Measurements from ENCODE around the gene JMJD1C. TPM values are rescaled to one million over a fixed set of nuclear protein-coding genes. Genes with fewer than 3 reads are reported as not detected.

JMJD1C gene
- total RNA-seq, 2 experiments from 2014 or later: 389 to 399 TPM

- Mint-ChIP-seq H3K9me3 (no peaks in the 10 kb centered on the region), H3K4me3 (no peak overlapping the region), H3K36me3 (ENCODE audit: low read depth) (peaks cover 75% of the 10 kb centered on the region), H3K27me3 (no peaks in the 10 kb centered on the region), H3K27ac (no peak overlapping the region), H3K4me1 (ENCODE audit: low read depth) (peaks cover 74% of the 10 kb centered on the region)
- Histone ChIP-seq H3K4me1 (ENCODE audit: insufficient read depth, low read length) (peaks cover 17% of the 10 kb centered on the region), H3K27me3 (ENCODE audit: control insufficient read depth in 1 of 2, insufficient read depth in 2 of 2, low read length in 2 of 2) (no peaks in the 10 kb centered on the region), H3K4me3 (ENCODE audit: low read length) (no peak overlapping the region), H3K36me3 (ENCODE audit: insufficient read depth, low read length) (peaks cover 35% of the 10 kb centered on the region), H3K9me3 (ENCODE audit: control insufficient read depth in 1 of 2, insufficient read depth in 1 of 2, low read length in 2 of 2) (no peaks in the 10 kb centered on the region), H3K27ac (ENCODE audit: low read depth in 1 of 2, low read length in 2 of 2) (no peak overlapping the region)
- CTCF ChIA-PET: interaction anchor here (1.0 to 2.3 kb wide), 2 partner anchors 11 to 13 kb away, joined by 4 to 7 read pairs; partner anchors contain the start of gene NRBF2
- POLR2A ChIA-PET: interaction anchor here (1.4 kb wide), 1 partner anchor 11 kb away, joined by 4 read pairs; the partner anchor contains the start of gene NRBF2
- no peak for ATAC-seq (ENCODE audit: poor library complexity)
- TF ChIP-seq CTCF (IDR thresholded peaks at IDR 0.05): no peak
- DNase-seq: no peak
- intact Hi-C loops (cut with DNase I, micrococcal nuclease): no loop called here
These were observed 321.8 kb downstream of the JMJD1C start for GRCh38 chr10:63143987-63144386.

- Mint-ChIP-seq H3K4me3 (no peak overlapping the region), H3K9me3 (no peaks in the 10 kb centered on the region), H3K27me3 (no peaks in the 10 kb centered on the region), H3K27ac (peak overlapping the region; percentile 54), H3K4me1 (ENCODE audit: low read depth) (peaks cover 78% of the 10 kb centered on the region), H3K36me3 (ENCODE audit: low read depth) (peaks cover 68% of the 10 kb centered on the region)
- H3K4me3 ChIP-seq (ENCODE audit: low read length): no peak overlapping the region
- no peaks in the 10 kb centered on the region for H3K27me3 ChIP-seq (ENCODE audit: control insufficient read depth in 1 of 2, insufficient read depth in 2 of 2, low read length in 2 of 2)
- intact Hi-C loops (cut with DNase I, micrococcal nuclease): no loop called here
- DNase-seq (no peak), ATAC-seq (ENCODE audit: poor library complexity) (no peak)
- no peak overlapping the region for H3K27ac ChIP-seq (ENCODE audit: low read depth in 1 of 2, low read length in 2 of 2)
- ChIA-PET POLR2A (interaction anchor here (1.4 to 1.7 kb wide), 2 partner anchors 9 to 17 kb away, joined by 4 to 10 read pairs; partner anchors contain the start of gene NRBF2), CTCF (interaction anchor here (1.0 to 1.7 kb wide), 2 partner anchors 75 to 487 kb away, joined by 3 to 5 read pairs; no protein-coding TSS in a partner anchor)
- no peak for TF ChIP-seq CTCF (IDR thresholded peaks at IDR 0.05)
- peaks cover 22% of the 10 kb centered on the region for H3K36me3 ChIP-seq (ENCODE audit: insufficient read depth, low read length)
- H3K9me3 ChIP-seq (ENCODE audit: control insufficient read depth in 1 of 2, insufficient read depth in 1 of 2, low read length in 2 of 2): no peaks in the 10 kb centered on the region
- H3K4me1 ChIP-seq (ENCODE audit: insufficient read depth, low read length): peaks cover 24% of the 10 kb centered on the region
These were observed 323.6 kb downstream of the JMJD1C start for GRCh38 chr10:63142136-63142535.

- H3K4me1 Mint-ChIP-seq (ENCODE audit: low read depth): peaks cover 79% of the 10 kb centered on the region
- DNase-seq (no peak), ATAC-seq (ENCODE audit: poor library complexity) (no peak)
- H3K27me3 Mint-ChIP-seq: no peaks in the 10 kb centered on the region
- H3K9me3 Mint-ChIP-seq: no peaks in the 10 kb centered on the region
- Histone ChIP-seq H3K36me3 (ENCODE audit: insufficient read depth, low read length) (peaks cover 17% of the 10 kb centered on the region), H3K27me3 (ENCODE audit: control insufficient read depth in 1 of 2, insufficient read depth in 2 of 2, low read length in 2 of 2) (no peaks in the 10 kb centered on the region), H3K27ac (ENCODE audit: low read depth in 1 of 2, low read length in 2 of 2) (no peak overlapping the region), H3K4me3 (ENCODE audit: low read length) (no peak overlapping the region), H3K4me1 (ENCODE audit: insufficient read depth, low read length) (peaks cover 39% of the 10 kb centered on the region), H3K9me3 (ENCODE audit: control insufficient read depth in 1 of 2, insufficient read depth in 1 of 2, low read length in 2 of 2) (no peaks in the 10 kb centered on the region)
- ChIA-PET POLR2A (interaction anchor here (0.6 kb wide), 1 partner anchor 424 kb away, joined by 3 read pairs; no protein-coding TSS in a partner anchor), CTCF (interaction anchor here (2.0 kb wide), 1 partner anchor 18 kb away, joined by 7 read pairs; no protein-coding TSS in a partner anchor)
- H3K4me3 Mint-ChIP-seq: no peak overlapping the region
- no peak overlapping the region for H3K27ac Mint-ChIP-seq
- intact Hi-C loops (cut with DNase I, micrococcal nuclease): no loop called here
- peaks cover 54% of the 10 kb centered on the region for H3K36me3 Mint-ChIP-seq (ENCODE audit: low read depth)
- no peak for TF ChIP-seq CTCF (IDR thresholded peaks at IDR 0.05)
These were observed 325.7 kb downstream of the JMJD1C start for GRCh38 chr10:63140077-63140476.

Measured in CD4-positive, alpha-beta T cell (primary cell).